Endothelial cell of umbilical vein (primary cell): ENCODE results near the gene PRSS33. TPM values are rescaled to one million over a fixed set of nuclear protein-coding genes. Genes with fewer than 3 reads are reported as not detected.

Experiments used
- BruUV-seq: library from RNA; stranded (reverse); fragments of 400-500 nt; replicated peaks from 2 replicates; lab custom pipeline; 2021; lab: Mats Ljungman, UMichigan
- CTCF ChIA-PET: fragments of 300-600, 350-600 bp; sonication (Branson Sonifier 250); formaldehyde crosslinking; loops from one replicate; lab custom pipeline; 2021; ENCODE audit warnings: antibody characterized with exemption, inconsistent platforms; lab: Charles Lee
- POLR2A ChIA-PET: fragments of 300-600, 350-600 bp; sonication (Branson Sonifier 250); formaldehyde crosslinking; loops from one replicate; lab custom pipeline; 2021; ENCODE audit warnings: antibody characterized with exemption, inconsistent platforms; lab: Charles Lee
- DNase-seq: peaks from one replicate; pipeline ENCODE4 v3.0.0-alpha.2; 2011; ENCODE audit warnings: low read depth, low spot score
- FAIRE-seq: peaks from 2 replicates; lab custom pipeline; 2011; peaks lifted over from hg19 to GRCh38; lab: Jason Lieb, UNC
- H2AFZ ChIP-seq: 2 replicates; pipeline ENCODE4 v1.6.0; 2012; ENCODE audit warnings: low read depth, low read length, control low read depth, inconsistent platforms
- H3K27ac ChIP-seq: 2 replicates; pipeline ENCODE4 v1.5.1; 2011; ENCODE audit warnings: low read depth, mild to moderate bottlenecking, control low read depth, low read length, moderate library complexity; ENCODE audit not compliant: insufficient read depth
- H3K27me3 ChIP-seq, 2 experiments: 2 replicates each; pipeline versions ENCODE4 v1.6.0 to v1.6.1; 2011; ENCODE audit warnings: low read length in 2 of 2, mixed read lengths in 1 of 2; ENCODE audit not compliant: control insufficient read depth in 2 of 2, insufficient read depth in 2 of 2
- H3K36me3 ChIP-seq, 2 experiments: 2 replicates in 1 of 2; 3 replicates in 1 of 2; pipeline ENCODE4 v1.5.1; 2011; ENCODE audit warnings: low read length in 2 of 2, mild to moderate bottlenecking in 1 of 2, moderate library complexity in 1 of 2; ENCODE audit not compliant: control insufficient read depth in 2 of 2, insufficient read depth in 2 of 2; ENCODE audit errors: extremely low read depth in 1 of 2
- H3K4me1 ChIP-seq: 3 replicates; pipeline ENCODE4 v1.5.1; 2011; ENCODE audit warnings: mild to moderate bottlenecking, low read length; ENCODE audit not compliant: control insufficient read depth, insufficient read depth; ENCODE audit errors: extremely low read depth
- H3K4me2 ChIP-seq: 2 replicates; pipeline ENCODE4 v1.6.1; 2011; ENCODE audit warnings: low read length, control low read depth, mixed read lengths; ENCODE audit not compliant: insufficient read depth
- H3K4me3 ChIP-seq, 3 experiments: fragments of 200-600 bp in 1 of 3; sonication (generic), shearing (Covaris generic) in 1 of 3; replicated peaks in 1 of 3; 2 replicates each; pipeline ENCODE4 v1.5.1; 2011 to 2016; ENCODE audit warnings: control low read depth in 3 of 3, low read length in 3 of 3, mild to moderate bottlenecking in 2 of 3, inconsistent platforms in 1 of 3, low read depth in 1 of 3, moderate library complexity in 1 of 3; ENCODE audit not compliant: insufficient read depth in 1 of 3
- H3K79me2 ChIP-seq: 2 replicates; pipeline ENCODE4 v1.6.0; 2012; ENCODE audit warnings: low read length, inconsistent platforms; ENCODE audit not compliant: control insufficient read depth, insufficient read depth
- H3K9ac ChIP-seq: replicated peaks from 2 replicates; pipeline ENCODE3; 2011; ENCODE audit warnings: low read length, control low read depth; ENCODE audit not compliant: insufficient read depth; ENCODE audit errors: extremely low read depth
- H3K9me1 ChIP-seq: replicated peaks from 3 replicates; pipeline ENCODE4 v1.6.0; 2011; ENCODE audit warnings: mild to moderate bottlenecking, low read length; ENCODE audit not compliant: control insufficient read depth, insufficient read depth; ENCODE audit errors: extremely low read depth
- H3K9me3 ChIP-seq: replicated peaks from 2 replicates; pipeline ENCODE4 v1.5.1; 2012; ENCODE audit warnings: low read length, inconsistent platforms; ENCODE audit not compliant: control insufficient read depth, insufficient read depth
- H4K20me1 ChIP-seq: replicated peaks from 2 replicates; pipeline ENCODE3; 2011; ENCODE audit warnings: mild to moderate bottlenecking, low read length; ENCODE audit not compliant: control insufficient read depth, insufficient read depth; ENCODE audit errors: extremely low read depth
- GATA2 ChIP-seq: IDR thresholded peaks from 2 replicates; pipeline ENCODE4 v1.7.0; 2011; ENCODE audit warnings: low read depth, mild to moderate bottlenecking, moderate library complexity, mixed read lengths, low read length; ENCODE audit not compliant: insufficient read length, insufficient read depth
- JUN ChIP-seq: IDR thresholded peaks from 2 replicates; pipeline ENCODE4 v1.6.1; 2011; ENCODE audit warnings: borderline replicate concordance, low read depth; ENCODE audit not compliant: insufficient read length, insufficient read depth
- MAX ChIP-seq: IDR thresholded peaks from 2 replicates; pipeline ENCODE4 v1.6.1; 2011; ENCODE audit not compliant: insufficient read depth, insufficient read length
- POLR2AphosphoS5 ChIP-seq: IDR thresholded peaks from 2 replicates; pipeline ENCODE4 v1.6.1; 2012; ENCODE audit warnings: low read depth, mild to moderate bottlenecking, control low read depth, low read length, moderate library complexity; ENCODE audit not compliant: insufficient read depth
- dilution Hi-C: fragments of 300-500 bp; cut with MboI; formaldehyde crosslinking; loops from one replicate; pipeline ENCODE4 v1.15.0; 2019; ENCODE audit warnings: low sequenced_read_pairs; ENCODE audit not compliant: extremely low pct_ligation_motif_present
- intact Hi-C: fragments of 100-400 bp; cut with micrococcal nuclease; formaldehyde crosslinking; loops from one replicate; pipeline ENCODE4 v1.10.0; 2022
- polyA plus RNA-seq, 4 experiments: library from polyadenylated mRNA; depleted of rRNA in 3 of 4; stranded (reverse) in 3 of 4; unstranded in 1 of 4; fragments of >200 nt; gene quantifications; 2 replicates each; pipeline versions ENCODE4 v1.2.1 to v1.2.3, GENCODE V29; 2011 to 2012; ENCODE audit warnings: missing spikeins in 1 of 4
- total RNA-seq: library from RNA; stranded (reverse); gene quantifications from 2 replicates; pipeline ENCODE4 v1.2.3, GENCODE V29; 2021

PRSS33 gene
- total and polyA plus RNA-seq, 2 donors (not counting 3 experiments of a cell fraction or from before 2014, with no cell fraction given): not detected

GRCh38 chr16:2810651-2811050, 23.3 kb upstream of the PRSS33 start:
- Histone ChIP-seq H3K4me1 (no peaks in the 10 kb centered on the region), H3K9me1 (no peaks in the 10 kb centered on the region), H3K9ac (no peak overlapping the region), H3K9me3 (no peaks in the 10 kb centered on the region), H3K27ac (no peak overlapping the region), H3K36me3 (no peaks in the 10 kb centered on the region), H3K79me2 (no peaks in the 10 kb centered on the region), H3K4me3 (no peak overlapping the region), H3K27me3 (peaks cover 0 to 9% of the 10 kb centered on the region in 2 experiments), H3K4me2 (no peak overlapping the region), H2AFZ (no peak overlapping the region), H4K20me1 (no peaks in the 10 kb centered on the region)
- ChIA-PET CTCF (interaction anchor here (1.4 kb wide), 1 partner anchor 11 kb away, joined by 4 read pairs; no protein-coding TSS in a partner anchor), POLR2A (no interaction called here)
- TF ChIP-seq POLR2AphosphoS5: no peak
- TF ChIP-seq JUN: no peak
- dilution Hi-C loops: no loop called here
- intact Hi-C loops: no loop called here
- DNase-seq (no peak), FAIRE-seq (no peak)
- BruUV-seq: no TSS peak

- Histone ChIP-seq H3K9me3 (no peaks in the 10 kb centered on the region), H3K36me3 (no peaks in the 10 kb centered on the region), H3K27me3 (peaks cover 0 to 13% of the 10 kb centered on the region in 2 experiments), H3K4me1 (no peaks in the 10 kb centered on the region), H3K9me1 (no peaks in the 10 kb centered on the region), H3K79me2 (no peaks in the 10 kb centered on the region), H3K9ac (no peak overlapping the region), H4K20me1 (no peaks in the 10 kb centered on the region), H3K4me3 (no peak overlapping the region), H3K27ac (no peak overlapping the region), H2AFZ (no peak overlapping the region), H3K4me2 (no peak overlapping the region)
- no peak for FAIRE-seq
- DNase-seq: no peak
- TF ChIP-seq GATA2: no peak
- no peak for TF ChIP-seq MAX
- CTCF ChIA-PET: no interaction called here
- BruUV-seq: no TSS peak
- intact Hi-C loops (no loop called here), dilution Hi-C loops (no loop called here)
- POLR2A ChIA-PET: no interaction called here
Observed at GRCh38 chr16:2809149-2809760, 21.9 kb upstream of the PRSS33 start.
